CD14-positive monocyte (primary cell): ENCODE data around the gene HINT2. TPM values are rescaled to one million over a fixed set of nuclear protein-coding genes. Genes with fewer than 3 reads are reported as not detected.

Experiments used
- DNase-seq, 3 donors: peaks; one replicate each; pipeline ENCODE4 v3.0.0-alpha.2; 2011 to 2022
- H2AFZ ChIP-seq: 2 replicates; pipeline ENCODE4 v1.6.0; 2012; ENCODE audit warnings: mild to moderate bottlenecking, low read depth, low read length, inconsistent platforms; ENCODE audit not compliant: insufficient read depth, poor library complexity, severe bottlenecking
- H3K27ac ChIP-seq, 2 donors: 1 replicate in 1 of 2; 2 replicates in 1 of 2; pipeline ENCODE4 v1.5.1; 2012 to 2013; ENCODE audit warnings: low read length in 2 of 2, control low read depth in 1 of 2, inconsistent platforms in 1 of 2, low read depth in 1 of 2, mild to moderate bottlenecking in 1 of 2
- H3K27me3 ChIP-seq, 2 donors: one replicate each; pipeline versions ENCODE4 v1.6.0 to v1.6.1; 2011 to 2013; ENCODE audit warnings: low read length in 2 of 2; ENCODE audit not compliant: control insufficient read depth in 2 of 2, insufficient read depth in 2 of 2
- H3K36me3 ChIP-seq, 2 donors: replicated peaks in 1 of 2; 1 replicate in 1 of 2; 2 replicates in 1 of 2; pipeline versions ENCODE4 v1.5.1 to v1.6.1; 2012 to 2013; ENCODE audit warnings: low read length in 2 of 2, control low read depth in 1 of 2, inconsistent platforms in 1 of 2, mild to moderate bottlenecking in 1 of 2; ENCODE audit not compliant: insufficient read depth in 2 of 2, control insufficient read depth in 1 of 2
- H3K4me1 ChIP-seq, 2 donors: 1 replicate in 1 of 2; 2 replicates in 1 of 2; pipeline versions ENCODE4 v1.5.1 to v1.6.1; 2012 to 2013; ENCODE audit warnings: low read length in 2 of 2, control low read depth in 1 of 2, inconsistent platforms in 1 of 2, mild to moderate bottlenecking in 1 of 2, moderate library complexity in 1 of 2; ENCODE audit not compliant: insufficient read depth in 2 of 2, control insufficient read depth in 1 of 2
- H3K4me2 ChIP-seq: replicated peaks from 2 replicates; pipeline ENCODE3; 2012; ENCODE audit warnings: low read length, moderate library complexity, mild to moderate bottlenecking; ENCODE audit not compliant: poor library complexity, severe bottlenecking; ENCODE audit errors: extremely low read depth
- H3K4me3 ChIP-seq, 3 experiments: fragments of 200-600 bp in 1 of 3; sonication (generic) in 1 of 3; replicated peaks in 1 of 3; 1 replicate in 2 of 3; 2 replicates in 1 of 3; pipeline ENCODE4 v1.5.1; 2011 to 2013; ENCODE audit warnings: low read length in 3 of 3, mild to moderate bottlenecking in 3 of 3, control low read depth in 2 of 3, low read depth in 2 of 3, inconsistent platforms in 1 of 3, moderate library complexity in 1 of 3
- H3K79me2 ChIP-seq: 2 replicates; pipeline ENCODE4 v1.6.0; 2012; ENCODE audit warnings: mild to moderate bottlenecking, control low read depth, inconsistent platforms, low read length, moderate library complexity; ENCODE audit not compliant: insufficient read depth
- H3K9ac ChIP-seq: 2 replicates; pipeline ENCODE4 v1.6.0; 2017; ENCODE audit warnings: low read length, mild to moderate bottlenecking; ENCODE audit not compliant: insufficient read depth, poor library complexity, severe bottlenecking
- H3K9me3 ChIP-seq, 2 donors: replicated peaks in 1 of 2; 1 replicate in 1 of 2; 2 replicates in 1 of 2; pipeline versions ENCODE4 v1.5.1 to v1.6.1; 2012 to 2013; ENCODE audit warnings: low read length in 2 of 2, control low read depth in 1 of 2; ENCODE audit not compliant: control insufficient read depth in 1 of 2, insufficient read depth in 1 of 2
- H4K20me1 ChIP-seq: 2 replicates; pipeline ENCODE4 v1.6.0; 2012; ENCODE audit warnings: mild to moderate bottlenecking, low read length, control low read depth, moderate library complexity; ENCODE audit not compliant: insufficient read depth
- H3K27ac Mint-ChIP-seq, 7 donors: one replicate each; pipeline ENCODE4 v1.8.0; 2020; ENCODE audit warnings: mild to moderate bottlenecking in 7 of 7, mixed read lengths in 7 of 7, moderate library complexity in 6 of 7, inconsistent platforms in 2 of 7
- H3K27me3 Mint-ChIP-seq, 3 donors: one replicate each; pipeline ENCODE4 v1.8.0; 2021 to 2022; ENCODE audit warnings: low read depth in 3 of 3, mild to moderate bottlenecking in 3 of 3, mixed read lengths in 3 of 3, moderate library complexity in 3 of 3, inconsistent platforms in 1 of 3
- H3K36me3 Mint-ChIP-seq, 2 donors: one replicate each; pipeline ENCODE4 v1.8.0; 2020; ENCODE audit warnings: mixed read lengths in 2 of 2, inconsistent platforms in 1 of 2, mild to moderate bottlenecking in 1 of 2
- H3K4me1 Mint-ChIP-seq: one replicate; pipeline ENCODE4 v1.8.0; 2020; ENCODE audit warnings: mild to moderate bottlenecking, mixed read lengths
- H3K4me3 Mint-ChIP-seq, 2 donors: one replicate each; pipeline ENCODE4 v1.8.0; 2020; ENCODE audit warnings: mild to moderate bottlenecking in 2 of 2, mixed read lengths in 2 of 2, moderate library complexity in 1 of 2
- H3K9me3 Mint-ChIP-seq, 7 donors: one replicate each; pipeline ENCODE4 v1.8.0; 2020 to 2022; ENCODE audit warnings: mixed read lengths in 7 of 7, mild to moderate bottlenecking in 6 of 7, moderate library complexity in 6 of 7, inconsistent platforms in 2 of 7
- CTCF ChIP-seq: fragments of 200-600 bp; IDR thresholded peaks from one replicate; pipeline ENCODE4 v1.8.0; 2022; ENCODE audit warnings: antibody characterized with exemption, mild to moderate bottlenecking
- WGBS: methylation state at CpG from one replicate; pipeline ENCODE4 v1.1.5; 2013; ENCODE audit warnings: missing lambda C conversion rate; ENCODE audit not compliant: insufficient coverage; 5-methylcytosine and 5-hydroxymethylcytosine counted together
- intact Hi-C, 2 donors: fragments of 100-400 bp; cut with micrococcal nuclease; formaldehyde crosslinking; loops; one replicate each; pipeline versions ENCODE4 v1.15.0 to v1.15.1; 2023
- polyA plus RNA-seq, 3 donors: library from polyadenylated mRNA; depleted of rRNA in 1 of 3; unstranded in 2 of 3; stranded (reverse) in 1 of 3; fragments of 300-500 nt in 2 of 3; fragments of >200 nt in 1 of 3; fragmentation: Illumina TruSeq in 2 of 3; gene quantifications; 1 replicate in 2 of 3; 2 replicates in 1 of 3; pipeline ENCODE4 v1.2.3, GENCODE V29; 2012 to 2021

The HINT2 gene
- polyA plus RNA-seq, 3 donors: 19.9 to 64.5 (median 59.1) TPM

- intact Hi-C loops: no loop called here
- Histone ChIP-seq H3K27me3 (peaks cover 0 to under 1% of the 10 kb centered on the region in 2 donors), H3K27ac (peak overlapping the region; percentile 12 to 52), H3K4me3 (peak overlapping the region in 1 of 3 experiments; percentile 60), H4K20me1 (no peaks in the 10 kb centered on the region), H3K4me2 (peak overlapping the region; percentile 45), H3K4me1 (peaks cover 74% of the 10 kb centered on the region in 2 donors), H3K36me3 (no peaks in the 10 kb centered on the region), H3K9ac (no peak overlapping the region), H3K9me3 (no peaks in the 10 kb centered on the region), H3K79me2 (no peaks in the 10 kb centered on the region), H2AFZ (no peak overlapping the region)
- Mint-ChIP-seq H3K9me3 (peaks cover 7 to 10% (median 8%) of the 10 kb centered on the region in 7 donors), H3K27me3 (peaks cover 23 to 31% (median 26%) of the 10 kb centered on the region in 3 donors), H3K4me1 (peaks cover 79% of the 10 kb centered on the region), H3K4me3 (peak overlapping the region; percentile 20 to 80), H3K27ac (peak overlapping the region in 6 of 7 donors; percentile 54 to 91 (median 82)), H3K36me3 (peaks cover 36 to 47% of the 10 kb centered on the region in 2 donors)
- no peak for TF ChIP-seq CTCF
- WGBS: 98% methylated on average over 10 of the region's 17 CpGs
- peak in 2 of 3 donors; percentile 30 to 62 for DNase-seq
Measured at GRCh38 chr9:35842020-35842745, 27.3 kb upstream of the HINT2 start.

- Histone ChIP-seq H3K4me3 (no peak overlapping the region), H3K79me2 (no peaks in the 10 kb centered on the region), H3K27ac (no peak overlapping the region), H3K27me3 (no peaks in the 10 kb centered on the region), H3K4me2 (no peak overlapping the region), H3K4me1 (peaks cover 68% of the 10 kb centered on the region in 2 donors), H3K9ac (no peak overlapping the region), H3K9me3 (no peaks in the 10 kb centered on the region), H4K20me1 (no peaks in the 10 kb centered on the region), H2AFZ (no peak overlapping the region), H3K36me3 (no peaks in the 10 kb centered on the region)
- Mint-ChIP-seq H3K36me3 (peaks cover 32 to 46% of the 10 kb centered on the region in 2 donors), H3K9me3 (peaks cover 7 to 10% (median 8%) of the 10 kb centered on the region in 7 donors), H3K4me3 (peak overlapping the region in 1 of 2 donors; percentile 51), H3K27me3 (peaks cover 17 to 27% (median 27%) of the 10 kb centered on the region in 3 donors), H3K4me1 (peaks cover 77% of the 10 kb centered on the region), H3K27ac (peak overlapping the region in 4 of 7 donors; percentile 18 to 63 (median 52))
- no peak for TF ChIP-seq CTCF
- no CpG with 5 or more reads among the region's 5 CpGs for WGBS
- no peak for DNase-seq
- intact Hi-C loops: no loop called here
Measured at GRCh38 chr9:35841645-35841900, 26.7 kb upstream of the HINT2 start.
